Measurements from ENCODE around the gene RAPGEF4.
A peak's percentile ranks its signal among the peaks of the same experiment; 100 is the strongest.

RAPGEF4 gene

GRCh38 chr2:172735582-172736423 is at the start of gene RAPGEF4:
Gene RAPGEF4, plus strand, starts transcription at chr2:172735845. Its CDS starts 139 bp downstream, at chr2:172735984.
- no peak for DNase-seq

- no peak for DNase-seq
Measured at GRCh38 chr2:172693037-172693436, 42.6 kb upstream of the RAPGEF4 start.

GRCh38 chr2:172693529-172694455 is 41.9 kb upstream of the RAPGEF4 start:
- no peak for DNase-seq

GRCh38 chr2:172697296-172697695 is 38.3 kb upstream of the RAPGEF4 start:
- DNase-seq = no peak

GRCh38 chr2:172698041-172698863 is 37.4 kb upstream of the RAPGEF4 start:
- DNase-seq = no peak

GRCh38 chr2:172701250-172701649 is 34.4 kb upstream of the RAPGEF4 start:
- DNase-seq = no peak

GRCh38 chr2:172702451-172702850 is 33.2 kb upstream of the RAPGEF4 start:
- no peak for DNase-seq

- DNase-seq = no peak
Measured at GRCh38 chr2:172704072-172704936, 31.3 kb upstream of the RAPGEF4 start.

GRCh38 chr2:172705352-172705751 is 30.3 kb upstream of the RAPGEF4 start:
- DNase-seq = no peak

GRCh38 chr2:172708247-172708646 is 27.4 kb upstream of the RAPGEF4 start:
- DNase-seq = no peak

- no peak for DNase-seq
Measured at GRCh38 chr2:172709566-172710291, 25.9 kb upstream of the RAPGEF4 start.

- peak in 3 of 4 experiments; percentile 2 to 13 (median 11) for DNase-seq
Measured at GRCh38 chr2:172710584-172711047, 25.0 kb upstream of the RAPGEF4 start.

- DNase-seq = no peak
Measured at GRCh38 chr2:172711110-172711509, 24.5 kb upstream of the RAPGEF4 start.

GRCh38 chr2:172712251-172712650 is 23.4 kb upstream of the RAPGEF4 start:
- DNase-seq = no peak

GRCh38 chr2:172713365-172713875 is 22.2 kb upstream of the RAPGEF4 start:
- DNase-seq = no peak

- no peak for DNase-seq
Measured at GRCh38 chr2:172722481-172722880, 13.2 kb upstream of the RAPGEF4 start.

- DNase-seq = no peak
Measured at GRCh38 chr2:172723286-172723685, 12.4 kb upstream of the RAPGEF4 start.

- no peak for DNase-seq
Measured at GRCh38 chr2:172724724-172725123, 10.9 kb upstream of the RAPGEF4 start.

GRCh38 chr2:172725284-172725683 is 10.4 kb upstream of the RAPGEF4 start:
- no peak for DNase-seq

- DNase-seq = no peak
Measured at GRCh38 chr2:172725746-172726145, 9.9 kb upstream of the RAPGEF4 start.
